ENCODE results near the gene POLE2. TPM values are rescaled to one million over a fixed set of nuclear protein-coding genes. Genes with fewer than 3 reads are reported as not detected.

Gene POLE2
- total RNA-seq, 1 donor from 2014 or later = 0.54 TPM

Other genes with a start within 250 kb of the POLE2 start
- gene RPS29, start 101.8 kb downstream of the POLE2 start, total RNA-seq = 918 TPM
- 6.2 TPM for gene LRR1, start 89.3 kb downstream of the POLE2 start, total RNA-seq
- 138 TPM for gene RPL36AL, start 67.6 kb downstream of the POLE2 start, total RNA-seq
- gene MGAT2, start 67.4 kb downstream of the POLE2 start, total RNA-seq = 10.8 TPM
- 6.1 TPM for gene DNAAF2, start 53.0 kb downstream of the POLE2 start, total RNA-seq
- gene KLHDC1, start 4.9 kb upstream of the POLE2 start, total RNA-seq = 7.1 TPM
- 84.4 TPM for gene KLHDC2, start 79.9 kb upstream of the POLE2 start, total RNA-seq
- gene NEMF, start 164.6 kb upstream of the POLE2 start, total RNA-seq = 60.5 TPM
- gene ARF6, start 204.9 kb upstream of the POLE2 start, total RNA-seq = 25.1 TPM

Data from Right ventricle myocardium inferior (tissue), 1 donor.